IPS DF 19.7 (cell line): ENCODE data around the gene RGS3.

ENCODE experiments used
- DNase-seq: peaks from one replicate; pipeline ENCODE4 v3.0.0-alpha.2; 2013; ENCODE audit warnings: low read depth, low spot score

Gene RGS3

DNA sequence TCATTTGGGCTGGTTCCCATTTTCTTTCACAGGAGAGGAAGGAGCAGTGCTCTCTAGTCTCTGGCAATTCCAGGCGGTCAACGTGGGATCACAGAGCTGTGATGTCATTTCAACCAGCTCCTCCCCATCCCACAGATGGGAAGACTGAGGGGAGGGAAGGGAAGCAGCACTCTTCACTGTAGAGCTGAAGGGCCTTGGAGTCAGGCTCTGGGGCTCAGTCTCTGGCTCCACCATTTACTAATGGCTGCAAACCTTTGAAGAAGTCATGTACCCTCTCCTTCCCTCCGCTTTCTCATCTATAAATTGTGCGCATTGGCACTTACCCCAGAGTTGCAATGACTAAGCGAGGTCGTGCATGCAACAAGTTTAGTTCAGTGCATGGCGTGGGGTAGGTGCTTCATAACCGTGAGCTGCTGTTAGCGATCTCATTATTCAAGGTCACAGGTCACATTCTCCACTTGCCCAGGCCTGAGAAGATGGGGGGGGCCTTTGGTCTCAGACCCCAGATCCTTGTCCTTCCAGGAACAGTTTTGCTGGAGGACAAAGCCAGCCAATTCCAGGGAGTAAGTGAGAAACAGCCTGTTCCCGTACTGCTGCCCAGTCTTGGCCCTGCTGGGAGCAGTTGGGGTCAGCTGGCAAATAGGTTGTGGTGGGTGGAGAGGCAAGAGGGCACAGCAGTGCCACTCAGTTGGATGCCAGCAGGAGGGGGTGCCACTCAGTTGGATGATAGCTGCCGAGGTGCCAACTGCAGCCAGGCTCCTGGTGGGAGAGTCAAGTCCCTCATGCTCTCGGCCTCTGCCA, 136.7 kb downstream of the RGS3 start:
- no peak for DNase-seq

DNA sequence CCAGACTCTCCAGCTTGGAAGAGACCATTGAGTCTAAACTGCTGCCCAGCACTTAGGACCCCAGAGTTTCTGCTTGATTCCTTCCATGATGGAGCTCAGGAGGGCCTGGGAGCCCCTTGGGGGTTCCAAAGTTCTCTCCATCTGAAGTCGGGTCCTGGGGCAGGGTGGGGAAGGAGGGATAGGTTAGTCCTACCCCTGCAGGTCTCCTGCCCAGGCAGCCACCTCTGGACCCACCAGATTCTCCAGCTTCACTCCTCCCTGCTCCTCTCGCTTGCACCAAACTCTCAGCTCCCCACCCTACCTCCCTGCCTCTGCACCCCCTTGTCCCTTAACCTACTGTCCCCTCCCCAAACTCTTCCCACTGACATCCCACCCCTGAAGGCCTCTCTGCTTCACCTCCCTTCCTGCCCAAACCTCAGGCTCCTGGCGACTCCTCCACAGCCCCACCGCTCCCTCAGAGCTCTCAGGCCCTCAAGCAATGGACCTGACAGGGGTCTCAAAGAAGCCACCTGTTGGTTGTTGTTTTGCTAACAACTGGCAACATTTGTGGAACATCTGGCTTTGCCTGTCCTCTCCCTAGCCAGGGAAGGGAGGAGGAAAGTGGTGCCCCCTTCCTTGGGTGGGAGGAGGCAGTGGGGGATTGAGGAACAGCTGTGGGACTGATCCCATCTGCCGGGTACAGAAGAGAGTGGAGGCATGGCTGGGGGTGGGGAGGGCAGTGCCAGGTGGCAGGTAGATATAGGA, 137.5 kb downstream of the RGS3 start:
- DNase-seq, result no peak

DNA sequence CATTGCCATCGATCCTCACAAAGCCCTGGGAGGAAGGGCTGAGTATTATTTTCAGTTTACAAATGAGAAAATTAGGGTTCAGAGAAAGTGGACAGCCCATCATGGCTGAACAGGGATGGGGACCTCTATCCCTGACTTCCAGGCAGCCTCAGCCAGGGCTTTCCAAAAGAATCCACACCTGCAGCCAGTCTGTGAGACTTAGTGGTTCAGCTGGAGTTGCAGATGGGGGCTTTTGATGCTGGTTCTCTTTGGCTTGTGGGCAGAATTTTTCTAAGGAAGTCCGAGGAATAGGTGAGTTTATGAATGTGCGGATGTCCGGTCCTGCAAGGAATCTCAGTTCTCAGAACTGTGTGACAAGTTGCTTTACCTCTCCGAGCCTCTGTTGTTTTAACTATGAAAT, 138.1 kb downstream of the RGS3 start:
- no peak for DNase-seq

DNA sequence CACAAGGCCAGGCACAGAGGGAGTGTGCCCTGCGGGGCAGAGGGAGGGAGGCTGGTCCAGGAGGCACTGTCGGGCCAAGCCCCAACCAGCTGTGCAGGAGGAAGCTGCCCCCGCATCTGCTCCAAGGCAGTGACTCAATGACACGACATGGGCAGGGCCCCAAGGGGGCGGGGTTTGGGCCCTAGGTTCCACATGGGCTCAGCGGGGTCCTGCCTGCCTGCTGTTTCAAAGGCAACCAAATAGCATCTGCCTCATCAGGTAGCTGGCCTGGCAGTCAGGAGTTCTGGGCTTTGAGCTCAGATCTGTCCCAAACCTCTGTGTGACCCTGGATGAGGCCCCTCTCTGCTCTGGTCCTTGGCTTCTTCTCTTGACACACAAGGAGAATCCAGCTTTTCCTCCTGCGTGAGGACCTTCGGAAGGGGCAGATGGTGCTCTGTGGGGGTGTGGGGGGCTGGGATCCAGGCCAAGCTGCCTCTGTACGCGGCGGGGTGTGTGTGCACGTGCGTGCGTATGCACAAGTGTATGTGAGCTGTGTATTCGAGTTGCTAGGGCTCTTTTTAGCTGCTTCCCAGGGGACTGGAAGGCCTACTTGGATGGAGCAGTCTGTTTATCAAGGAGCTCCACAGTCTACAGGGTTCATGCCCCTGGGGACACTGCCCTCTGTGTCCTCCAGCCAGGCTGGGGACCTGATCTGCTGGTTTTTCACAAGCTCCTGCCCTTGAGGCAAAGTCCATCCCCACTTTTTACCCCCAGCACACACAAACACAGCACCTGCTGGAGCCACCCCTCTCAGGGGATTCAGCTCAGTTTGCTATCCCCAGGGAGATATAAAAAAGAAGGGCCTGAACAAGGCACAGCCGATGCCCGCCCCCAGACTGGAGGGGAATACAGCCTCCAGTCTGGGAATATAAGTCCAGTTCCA, 138.9 kb downstream of the RGS3 start:
- DNase-seq, result no peak

DNA sequence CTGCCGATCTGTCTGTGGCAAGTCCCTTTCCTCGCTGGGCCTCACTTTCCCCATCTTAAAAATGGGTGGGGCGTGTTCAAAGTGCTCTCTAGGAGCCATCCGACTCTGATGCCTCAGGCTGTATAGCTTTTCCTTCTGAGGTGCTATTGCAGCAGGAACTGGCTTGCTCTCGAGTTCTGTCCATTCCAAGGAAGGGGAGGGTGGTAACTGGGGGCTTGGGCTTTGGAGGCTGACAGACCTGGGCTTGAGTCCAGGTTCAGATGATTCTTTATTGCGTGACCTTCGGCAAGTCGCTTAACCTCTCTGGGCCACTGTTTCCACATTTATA, 139.5 kb downstream of the RGS3 start:
- DNase-seq, result no peak

DNA sequence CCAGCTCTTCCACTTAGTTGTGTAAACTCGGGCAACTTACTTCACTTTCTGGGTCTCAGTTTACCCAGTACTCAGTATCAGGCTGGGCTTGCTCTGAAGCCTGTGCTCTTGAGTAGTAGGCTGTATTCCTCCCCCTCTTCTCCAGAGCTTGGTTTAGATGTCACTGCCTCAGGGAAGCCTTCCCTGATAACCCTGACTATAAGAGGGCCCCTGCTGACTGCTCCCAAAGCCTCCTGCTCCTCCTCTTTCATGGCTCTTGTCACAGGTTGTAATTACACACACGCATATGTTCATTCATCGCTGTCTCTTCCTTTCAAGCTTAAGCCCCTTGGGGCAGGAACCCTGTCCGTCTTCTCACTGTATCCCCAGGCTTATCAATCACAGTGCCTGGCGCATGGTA, 140.2 kb downstream of the RGS3 start:
- DNase-seq, result no peak

DNA sequence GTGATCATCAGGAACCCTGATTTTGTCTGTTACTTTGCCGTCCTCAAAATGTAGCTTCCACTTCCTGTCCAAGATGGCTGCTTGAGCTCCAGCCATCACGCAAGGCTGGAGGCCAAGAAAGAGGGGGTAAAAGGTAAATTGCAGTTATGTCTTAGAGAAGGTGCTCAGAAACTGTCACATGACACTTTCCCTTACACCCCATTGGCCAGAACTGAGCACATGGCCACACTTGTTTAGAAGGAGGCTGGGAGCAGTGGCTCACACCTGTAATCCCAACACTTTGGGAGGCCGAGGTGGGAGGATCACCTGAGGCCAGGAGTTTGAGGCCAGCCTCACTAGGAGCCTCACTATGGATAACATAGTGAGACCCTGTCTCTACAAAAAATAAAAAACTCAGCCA, 140.9 kb downstream of the RGS3 start:
- DNase-seq, result no peak

DNA sequence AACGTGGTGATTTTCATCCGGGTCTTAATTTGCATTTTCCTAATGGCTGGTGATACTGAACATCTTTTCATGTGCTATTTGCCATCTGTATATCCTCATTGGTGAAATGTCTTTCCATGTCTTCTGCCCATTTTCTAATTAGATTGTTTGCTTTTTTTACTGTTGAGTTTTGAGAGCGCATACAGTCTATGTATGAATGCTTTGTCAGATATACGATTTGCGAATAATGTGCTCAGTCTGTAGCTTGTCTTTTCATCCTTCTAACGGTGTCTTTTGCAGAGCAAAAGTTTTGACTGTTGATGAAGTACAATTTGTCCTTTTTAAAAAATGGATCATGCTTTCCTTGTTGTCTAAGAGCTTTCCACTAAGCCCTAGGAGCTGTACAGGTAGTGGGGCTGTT, 143.0 kb downstream of the RGS3 start:
- no peak for DNase-seq

DNA sequence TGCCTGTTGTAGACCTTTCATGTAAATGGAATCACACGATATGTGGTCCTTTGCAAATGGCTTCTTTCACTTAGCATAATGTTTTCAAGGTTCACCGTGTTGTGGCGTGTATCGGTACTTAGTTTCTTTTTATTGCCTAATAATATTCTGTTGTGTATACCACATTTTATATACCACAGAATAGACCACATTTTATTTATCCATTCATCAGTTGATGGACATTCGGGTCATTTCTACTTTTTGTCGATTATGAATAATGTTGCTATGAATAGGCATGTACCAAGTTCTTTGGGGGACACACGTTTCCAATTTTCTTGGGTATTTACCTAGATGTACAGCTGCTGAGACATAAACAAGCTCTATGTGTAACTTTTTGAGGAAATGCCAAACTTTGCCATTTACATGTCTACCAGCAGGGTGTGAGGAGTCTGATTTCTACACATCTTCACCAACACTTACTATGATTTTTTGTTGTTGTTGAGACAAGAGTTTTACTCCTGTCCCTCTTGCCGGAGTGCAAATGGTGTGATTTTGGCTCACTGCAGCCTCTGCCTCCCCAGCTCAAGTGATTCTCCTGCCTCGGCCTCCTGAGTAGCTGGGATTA, 144.7 kb downstream of the RGS3 start:
- DNase-seq, result no peak

DNA sequence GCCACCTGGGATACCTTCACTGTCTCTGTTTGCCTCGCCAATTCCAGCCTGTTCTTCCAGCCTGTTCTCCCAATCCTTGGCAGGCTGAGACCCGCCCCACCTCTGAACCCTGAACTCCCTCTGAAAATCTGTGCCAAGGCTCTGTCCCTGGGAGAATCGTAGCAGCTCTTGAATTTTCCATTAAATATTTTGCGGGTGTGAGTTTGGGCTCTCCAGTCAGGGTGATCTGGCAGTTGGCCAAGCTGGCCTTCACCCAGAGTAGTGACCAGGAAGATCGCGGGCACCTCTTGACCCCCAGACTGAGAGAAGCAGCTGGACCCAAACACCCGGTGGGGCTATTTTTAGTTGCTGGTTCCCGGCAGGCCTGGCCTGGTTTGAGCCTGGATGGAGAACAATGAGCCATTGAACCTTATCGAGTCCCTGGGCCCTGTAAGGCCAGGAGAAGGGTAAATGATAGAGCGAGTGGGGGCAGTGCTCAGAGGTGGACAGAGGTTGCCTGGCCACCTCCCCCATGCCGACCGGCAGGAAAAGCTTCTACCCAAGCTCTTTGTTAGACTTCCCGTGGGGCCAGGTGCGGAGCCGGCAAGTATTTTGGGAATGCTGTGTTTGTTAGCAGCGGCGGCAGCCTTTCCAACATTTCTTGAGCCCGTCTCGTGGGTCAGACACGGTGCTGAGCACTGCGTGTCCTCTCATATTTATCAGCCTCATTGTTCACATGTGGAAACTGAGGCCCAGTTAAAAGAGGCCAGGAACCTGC, 146.2 kb downstream of the RGS3 start:
- DNase-seq, result no peak

DNA sequence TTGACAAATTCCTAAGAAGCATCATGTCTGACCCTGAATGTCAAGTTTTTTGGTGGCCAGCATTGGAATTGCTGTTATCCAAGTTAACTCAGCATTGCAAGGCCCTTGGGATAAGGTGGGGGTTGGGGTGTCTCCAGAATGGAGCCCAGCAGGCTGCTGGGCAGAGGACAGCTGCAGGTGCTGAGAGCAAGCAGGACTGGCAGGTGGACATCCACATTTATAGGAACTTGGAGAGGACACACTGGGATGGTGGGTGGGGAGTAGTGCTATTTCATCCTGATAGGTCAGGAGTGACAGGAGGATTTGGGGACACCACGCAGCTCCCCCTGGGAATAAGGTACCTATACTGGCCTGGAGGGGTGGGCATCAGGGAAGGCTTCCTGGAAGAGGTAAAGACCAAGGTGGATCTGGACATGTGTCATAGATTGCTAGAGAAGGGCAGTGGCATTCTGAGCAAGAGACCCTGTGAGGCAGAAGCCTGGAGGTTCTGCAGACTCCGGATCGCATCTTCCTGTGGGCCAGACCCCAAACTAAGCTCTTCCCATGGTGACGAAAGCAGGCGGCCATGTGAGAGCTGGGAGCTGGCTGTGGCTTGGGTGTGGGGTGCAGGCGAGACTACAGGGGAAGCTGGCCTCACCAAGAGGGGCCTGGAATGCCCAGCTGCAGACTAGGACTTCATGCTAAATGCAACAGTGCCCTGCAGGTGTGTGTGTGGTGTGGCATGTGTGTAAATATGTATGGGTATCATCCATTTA, 148.1 kb downstream of the RGS3 start:
- DNase-seq, result no peak

DNA sequence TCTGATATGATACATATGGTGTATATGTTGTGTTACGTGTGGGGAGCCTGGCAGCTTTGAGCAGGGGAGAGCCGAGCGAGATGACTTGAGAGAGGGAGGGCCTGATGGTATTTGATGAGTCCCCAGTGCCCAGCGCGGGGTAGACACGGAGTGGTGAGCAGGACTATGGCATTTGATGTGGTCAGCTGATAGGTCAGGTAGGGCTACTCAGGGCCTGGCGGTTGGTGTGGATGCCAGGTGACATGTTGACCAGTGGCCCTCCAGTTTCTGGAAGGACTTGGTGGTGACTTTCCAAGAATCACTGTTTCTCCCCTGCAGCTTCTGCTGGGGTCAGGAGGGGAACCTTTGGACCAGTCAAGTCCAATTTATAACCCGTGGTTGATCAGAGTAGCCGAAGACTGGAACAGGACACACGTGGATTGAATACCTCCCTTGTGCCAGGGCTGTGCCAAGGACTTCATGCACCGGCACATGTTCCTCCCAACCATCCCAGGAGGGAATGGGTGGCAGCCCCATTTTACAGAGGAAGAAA, 148.8 kb downstream of the RGS3 start:
- no peak for DNase-seq

DNA sequence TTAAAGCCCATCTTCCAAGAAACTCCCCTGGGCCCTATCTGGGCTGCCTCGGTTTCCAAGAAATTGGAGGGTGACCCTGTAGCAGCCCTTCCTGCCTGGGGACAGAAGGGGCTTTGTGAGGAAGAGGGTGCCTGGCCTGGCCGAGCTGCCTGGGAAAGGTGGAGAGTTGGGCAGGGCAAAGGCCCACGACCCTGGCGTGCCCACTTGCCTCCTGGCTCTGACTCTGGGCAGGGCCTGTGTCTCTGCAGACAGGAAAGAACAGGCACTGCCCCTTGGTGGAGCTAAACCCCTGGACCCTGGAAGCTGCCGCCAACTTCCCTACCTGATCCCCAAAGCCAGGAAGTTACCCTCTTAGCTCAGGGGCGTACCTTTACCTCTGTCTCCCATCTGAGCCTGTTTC, 149.3 kb downstream of the RGS3 start:
- no peak for DNase-seq

DNA sequence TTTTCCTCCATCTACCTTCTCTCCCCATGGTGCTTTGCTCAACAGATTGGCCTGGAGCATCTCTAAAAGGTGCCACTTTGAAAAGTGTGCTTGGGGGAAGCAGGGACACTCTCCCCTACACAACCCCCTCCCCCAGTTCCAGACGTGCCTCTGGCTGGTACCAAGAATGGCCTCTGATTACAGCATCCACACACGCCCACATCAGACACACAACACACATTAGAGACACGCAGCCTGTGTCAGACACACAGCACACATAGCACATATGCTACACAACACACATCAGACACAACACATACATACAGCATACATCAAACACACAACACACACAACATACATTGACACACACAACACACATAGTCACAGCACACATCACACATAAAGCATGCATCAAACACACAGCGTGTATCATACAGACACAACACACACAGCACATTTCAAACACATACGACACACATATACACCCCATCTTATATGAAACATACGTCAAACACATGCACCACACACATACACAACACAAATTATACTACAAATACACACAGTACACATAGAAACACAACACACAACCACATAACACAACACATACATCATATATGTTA, 150.4 kb downstream of the RGS3 start:
- no peak for DNase-seq

DNA sequence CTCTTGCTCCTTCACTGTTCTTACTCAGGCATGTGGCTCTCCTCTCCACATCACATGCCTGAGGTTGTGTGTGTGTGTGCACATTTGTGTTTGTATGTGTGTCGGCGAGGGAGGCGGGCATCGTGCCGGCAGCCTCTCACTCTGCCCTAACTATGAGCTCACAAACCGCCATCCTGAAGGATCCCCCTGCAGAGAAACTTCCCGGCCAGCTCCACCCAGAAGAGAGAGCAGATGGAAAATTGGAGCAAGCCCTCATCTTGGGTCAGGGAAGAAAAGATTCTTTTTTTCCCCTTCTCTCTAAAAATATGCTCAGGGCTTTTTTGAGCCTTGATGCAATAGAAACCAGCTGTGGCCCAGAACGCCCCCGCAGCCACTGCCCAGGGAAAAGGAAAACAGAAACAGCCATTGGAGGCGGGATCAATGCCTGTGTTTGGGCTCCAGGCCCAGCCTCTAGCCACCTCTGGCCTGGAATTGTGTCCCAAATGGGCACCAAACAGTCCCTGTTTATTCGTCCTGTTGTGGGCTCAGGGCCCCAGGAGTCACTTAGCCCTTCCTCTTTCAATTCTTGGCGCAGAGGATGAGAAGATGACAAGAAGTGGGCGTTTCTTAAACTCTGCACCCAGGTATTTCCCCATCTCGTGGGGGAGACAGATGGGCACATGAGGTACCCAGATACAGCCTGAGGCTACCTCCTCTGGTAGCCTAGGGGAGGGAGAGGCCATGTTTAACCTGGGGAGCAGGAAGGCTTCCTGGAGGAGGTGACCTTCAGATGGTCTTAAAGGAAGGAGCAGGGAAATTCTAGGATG, 151.5 kb downstream of the RGS3 start:
- DNase-seq, result no peak

DNA sequence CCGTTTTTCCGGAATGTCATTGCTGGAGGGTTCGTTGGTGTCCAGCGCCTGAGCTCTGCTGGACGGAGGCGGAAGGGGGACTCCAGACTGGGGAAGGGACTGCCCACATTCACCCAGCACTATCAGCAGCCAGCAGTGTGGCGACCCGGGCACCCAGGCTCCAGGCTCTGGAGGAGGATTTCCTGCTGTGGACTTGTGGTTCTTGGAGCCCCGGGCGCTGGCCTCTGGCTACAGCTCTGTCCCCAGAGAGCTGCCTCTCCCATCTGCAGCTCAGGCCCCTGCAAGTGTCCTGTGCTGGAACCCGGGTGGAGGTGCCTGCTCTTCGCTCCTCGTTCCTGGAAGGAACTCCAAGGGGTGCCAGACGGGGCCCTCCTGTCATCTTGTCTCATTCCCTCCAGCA, 152.6 kb downstream of the RGS3 start:
- no peak for DNase-seq

DNA sequence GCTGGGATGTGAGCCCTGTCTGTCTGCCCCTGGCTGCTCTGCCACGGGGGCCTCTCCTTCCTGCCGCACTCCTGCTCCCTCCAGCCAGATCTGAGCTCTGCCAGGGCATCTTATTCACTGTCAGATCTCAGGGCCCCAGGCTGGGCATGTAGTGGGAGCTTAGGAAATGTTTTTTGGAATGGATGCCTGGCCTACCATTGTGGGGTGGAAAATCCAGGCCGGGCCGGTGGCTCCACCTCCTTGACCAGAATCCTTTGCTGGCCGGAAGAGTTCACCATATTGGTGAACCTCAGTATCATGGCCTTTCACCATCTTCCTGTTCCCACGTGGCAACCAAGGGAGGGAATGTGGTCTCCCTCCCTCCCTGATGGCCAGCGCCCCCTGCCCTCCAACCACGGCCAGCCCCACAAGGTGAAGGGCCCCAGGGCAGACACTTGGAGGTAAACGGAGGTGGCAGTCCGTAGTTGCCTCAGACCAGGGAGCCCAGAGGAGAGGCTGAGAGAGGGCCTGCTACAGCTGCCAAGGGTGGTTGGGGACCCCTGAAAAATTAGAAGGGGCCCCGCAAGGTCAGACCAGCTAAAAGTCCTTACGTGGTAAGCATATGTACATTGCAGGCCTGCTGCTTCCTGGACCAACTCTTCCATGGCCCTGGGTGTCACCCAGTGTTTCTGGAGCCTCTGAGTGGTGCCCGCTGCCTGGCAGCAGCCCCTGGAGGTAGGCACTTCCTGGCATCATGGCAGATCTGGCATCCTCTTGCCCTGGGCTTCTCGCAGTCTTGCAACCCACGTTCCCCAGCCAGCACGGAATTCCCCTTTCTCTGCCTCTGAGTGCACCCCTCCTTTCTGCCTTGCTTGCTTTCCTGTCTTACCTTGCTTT, 153.3 kb downstream of the RGS3 start:
- no peak for DNase-seq

DNA sequence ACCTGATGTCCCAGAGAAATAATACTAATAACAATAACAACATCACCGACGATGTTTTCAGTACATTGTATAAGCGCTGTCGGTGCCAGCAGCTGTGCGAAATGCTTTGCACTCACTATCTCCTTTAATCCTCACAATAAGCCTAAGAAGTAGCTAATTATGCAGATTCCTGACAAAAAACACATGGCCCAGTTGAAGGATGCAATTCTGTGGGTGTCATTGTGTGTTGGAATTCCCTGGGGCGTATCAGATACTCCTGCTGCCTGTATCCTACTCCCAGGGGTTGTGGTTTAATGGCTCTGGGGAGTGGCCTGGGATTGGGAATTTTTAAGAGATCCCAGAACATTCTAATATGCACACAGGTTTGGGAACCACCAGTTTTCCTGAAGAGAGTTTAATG, 154.0 kb downstream of the RGS3 start:
- no peak for DNase-seq
